Inflammatory macrophage (primary cell): ENCODE results near the gene MAN1A1.

Experiments
- DNase-seq, 2 donors: peaks; one replicate each; pipeline ENCODE4 v3.0.0-alpha.2; 2020 to 2022

The MAN1A1 gene

GRCh38 chr6:119325559-119326265 is 23.8 kb downstream of the MAN1A1 start:
- no peak for DNase-seq

GRCh38 chr6:119324718-119325117 is 24.8 kb downstream of the MAN1A1 start:
- DNase-seq: no peak

GRCh38 chr6:119323931-119324330 is 25.6 kb downstream of the MAN1A1 start:
- DNase-seq: peak in 1 of 2 donors; percentile 45

- DNase-seq: no peak
Measured at GRCh38 chr6:119323478-119323877, 26.1 kb downstream of the MAN1A1 start.

- no peak for DNase-seq
Measured at GRCh38 chr6:119322715-119323350, 26.7 kb downstream of the MAN1A1 start.

- DNase-seq: peak in 1 of 2 donors; percentile 9
Measured at GRCh38 chr6:119322034-119322433, 27.5 kb downstream of the MAN1A1 start.

GRCh38 chr6:119319694-119320093 is 29.9 kb downstream of the MAN1A1 start:
- DNase-seq: no peak

GRCh38 chr6:119318730-119319129 is 30.8 kb downstream of the MAN1A1 start:
- no peak for DNase-seq

- no peak for DNase-seq
Measured at GRCh38 chr6:119318176-119318575, 31.4 kb downstream of the MAN1A1 start.

GRCh38 chr6:119317007-119317406 is 32.6 kb downstream of the MAN1A1 start:
- no peak for DNase-seq

GRCh38 chr6:119314885-119315272 is 34.7 kb downstream of the MAN1A1 start:
- peak; percentile 38 to 42 for DNase-seq

GRCh38 chr6:119313937-119314884 is 35.4 kb downstream of the MAN1A1 start:
- peak; percentile 44 to 60 for DNase-seq

- peak; percentile 75 to 80 for DNase-seq
Measured at GRCh38 chr6:119312875-119313338, 36.7 kb downstream of the MAN1A1 start.

- no peak for DNase-seq
Measured at GRCh38 chr6:119312441-119312840, 37.1 kb downstream of the MAN1A1 start.

GRCh38 chr6:119311514-119312142 is 37.9 kb downstream of the MAN1A1 start:
- no peak for DNase-seq

- peak; percentile 76 to 83 for DNase-seq
Measured at GRCh38 chr6:119310486-119311036, 39.0 kb downstream of the MAN1A1 start.

- peak; percentile 31 to 75 for DNase-seq
Measured at GRCh38 chr6:119308991-119309657, 40.4 kb downstream of the MAN1A1 start.

GRCh38 chr6:119308048-119308570 is 41.5 kb downstream of the MAN1A1 start:
- peak in 1 of 2 donors; percentile 60 for DNase-seq

- no peak for DNase-seq
Measured at GRCh38 chr6:119307056-119307455, 42.5 kb downstream of the MAN1A1 start.

- no peak for DNase-seq
Measured at GRCh38 chr6:119306396-119306968, 43.1 kb downstream of the MAN1A1 start.
